Measurements from ENCODE around the gene PC. TPM values are rescaled to one million over a fixed set of nuclear protein-coding genes. Genes with fewer than 3 reads are reported as not detected.

PC gene
- total and polyA plus RNA-seq, 2 experiments from 2014 or later, result 47.4 to 78.1 TPM

DNA sequence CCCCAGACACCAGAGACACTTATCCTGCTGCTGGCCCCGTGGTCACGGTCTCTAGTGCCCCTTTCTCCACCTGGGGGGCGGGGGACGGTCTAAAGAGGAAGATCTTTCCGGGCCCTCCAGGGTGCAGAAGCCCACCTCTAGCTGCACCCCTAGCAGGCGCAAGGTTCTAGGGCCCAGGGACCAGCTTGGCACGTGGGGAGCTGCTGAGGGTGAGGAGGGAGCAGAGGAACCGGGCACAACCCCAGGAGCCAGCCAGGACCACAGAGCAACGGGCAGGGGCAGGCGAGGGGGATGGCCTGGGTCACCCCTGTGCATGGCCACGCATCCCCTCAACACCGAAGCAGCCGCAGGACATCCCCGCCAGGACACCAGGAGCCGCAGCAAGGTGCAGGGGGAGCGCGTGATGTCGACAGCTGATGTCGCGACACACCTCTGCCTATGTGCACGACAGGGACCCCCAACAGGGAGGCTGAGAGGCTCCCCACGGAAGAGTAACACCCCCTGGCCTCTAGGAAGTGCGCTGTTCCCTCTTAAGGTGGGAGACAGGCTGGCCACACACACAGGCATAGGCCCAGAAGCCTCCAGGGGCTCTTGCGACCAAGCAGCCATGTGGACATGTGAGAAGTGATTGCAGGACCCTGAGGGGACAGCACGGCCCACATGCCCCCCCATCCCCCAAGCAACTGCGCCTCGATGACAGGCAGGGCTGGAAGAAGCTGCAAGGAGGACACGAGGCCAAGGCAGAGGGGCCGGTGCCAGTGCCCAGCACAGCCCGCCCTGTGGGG, 96.2 kb downstream of the PC start:
- Histone ChIP-seq H3K9me2 (replicated peaks; ENCODE audit: insufficient read depth) (no peaks in the 10 kb centered on the region), H3K4me1 (ENCODE audit: insufficient read depth) (no peaks in the 10 kb centered on the region), H3K27me3 (no peaks in the 10 kb centered on the region), H3K79me2 (no peaks in the 10 kb centered on the region), H2AFZ (no peak overlapping the region), H3K4me3 (no peak overlapping the region), H3K27ac (no peak overlapping the region), H3K4me2 (no peak overlapping the region), H3K9me3 (ENCODE audit: low read depth) (no peaks in the 10 kb centered on the region), H4K20me1 (ENCODE audit: insufficient read depth, poor library complexity, severe bottlenecking) (no peaks in the 10 kb centered on the region), H3K36me3 (replicated peaks; ENCODE audit: insufficient read depth, low read depth) (no peaks in the 10 kb centered on the region)
- 92% methylated on average over 29 of the region's 30 CpGs for WGBS (ENCODE audit: low lambda C conversion rate, missing lambda C conversion rate)
- no peak for DNase-seq (ENCODE audit: low spot score)
- TF ChIP-seq EZH2 (IDR thresholded peaks at IDR 0.05; ENCODE audit: borderline replicate concordance) (no peak), CTCF (IDR thresholded peaks at IDR 0.05; ENCODE audit: poor library complexity) (no peak), EZH2phosphoT487 (IDR thresholded peaks at IDR 0.05; ENCODE audit: low read depth, severe bottlenecking, unreplicated experiment) (no peak)

DNA sequence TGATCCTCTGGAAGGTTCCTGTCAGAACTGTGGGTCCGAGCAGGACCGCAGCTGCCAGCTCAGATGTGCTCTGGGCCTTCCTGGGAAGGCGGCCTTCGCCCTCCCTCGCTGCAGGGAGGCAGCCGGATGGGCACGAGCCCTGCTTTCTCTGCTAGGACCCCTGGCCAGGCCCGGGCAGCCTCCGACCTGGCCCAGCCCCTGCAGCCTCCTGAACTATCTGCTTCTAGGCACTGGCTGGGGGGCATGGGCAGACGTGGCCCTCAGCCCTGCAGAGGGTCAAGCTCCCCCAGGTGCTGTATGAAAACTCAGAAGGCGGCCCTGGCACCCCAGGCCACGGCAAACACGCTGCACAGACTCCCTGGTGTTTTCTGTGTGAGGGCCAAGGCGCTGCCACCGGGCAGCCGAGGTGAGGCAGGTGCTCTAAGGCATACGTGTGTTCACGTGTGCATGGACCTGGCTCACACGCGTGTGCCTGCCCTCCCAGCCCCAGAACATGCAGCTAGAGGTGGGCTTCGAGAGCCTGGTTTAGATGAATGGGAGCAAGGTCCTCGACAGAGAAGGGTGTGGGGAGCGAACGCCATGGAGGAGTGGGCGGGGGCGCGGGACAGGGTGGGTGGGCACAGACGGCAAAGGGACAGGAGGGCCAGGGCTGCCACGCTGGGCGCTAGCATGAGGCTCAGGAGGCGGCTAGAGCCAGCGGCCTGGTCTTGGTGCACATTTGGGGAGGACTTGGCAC, 97.0 kb downstream of the PC start:
- Histone ChIP-seq H3K27ac (no peak overlapping the region), H3K27me3 (no peaks in the 10 kb centered on the region), H3K4me3 (no peak overlapping the region), H3K36me3 (replicated peaks; ENCODE audit: insufficient read depth, low read depth) (no peaks in the 10 kb centered on the region), H3K4me1 (ENCODE audit: insufficient read depth) (no peaks in the 10 kb centered on the region), H3K4me2 (no peak overlapping the region), H3K9me2 (replicated peaks; ENCODE audit: insufficient read depth) (no peaks in the 10 kb centered on the region), H3K79me2 (no peaks in the 10 kb centered on the region), H3K9me3 (ENCODE audit: low read depth) (no peaks in the 10 kb centered on the region), H2AFZ (no peak overlapping the region), H4K20me1 (ENCODE audit: insufficient read depth, poor library complexity, severe bottlenecking) (no peaks in the 10 kb centered on the region)
- no peak for DNase-seq (ENCODE audit: low spot score)
- TF ChIP-seq EZH2phosphoT487 (IDR thresholded peaks at IDR 0.05; ENCODE audit: low read depth, severe bottlenecking, unreplicated experiment) (no peak), EZH2 (IDR thresholded peaks at IDR 0.05; ENCODE audit: borderline replicate concordance) (no peak), CTCF (IDR thresholded peaks at IDR 0.05; ENCODE audit: poor library complexity) (no peak)
- 96% methylated on average over 29 of the region's 32 CpGs for WGBS (ENCODE audit: low lambda C conversion rate, missing lambda C conversion rate)

GRCh38 chr11:66860449-66860831, 97.7 kb downstream of the PC start:
- DNase-seq (ENCODE audit: low spot score), result no peak
- Histone ChIP-seq H3K4me2 (no peak overlapping the region), H3K4me1 (ENCODE audit: insufficient read depth) (peaks cover 4% of the 10 kb centered on the region), H3K79me2 (no peaks in the 10 kb centered on the region), H3K9me3 (ENCODE audit: low read depth) (no peaks in the 10 kb centered on the region), H3K36me3 (replicated peaks; ENCODE audit: insufficient read depth, low read depth) (no peaks in the 10 kb centered on the region), H2AFZ (no peak overlapping the region), H3K27ac (no peak overlapping the region), H3K27me3 (no peaks in the 10 kb centered on the region), H4K20me1 (ENCODE audit: insufficient read depth, poor library complexity, severe bottlenecking) (no peaks in the 10 kb centered on the region), H3K4me3 (no peak overlapping the region), H3K9me2 (replicated peaks; ENCODE audit: insufficient read depth) (no peaks in the 10 kb centered on the region)
- TF ChIP-seq CTCF (IDR thresholded peaks at IDR 0.05; ENCODE audit: poor library complexity) (no peak), EZH2phosphoT487 (IDR thresholded peaks at IDR 0.05; ENCODE audit: low read depth, severe bottlenecking, unreplicated experiment) (no peak), EZH2 (IDR thresholded peaks at IDR 0.05; ENCODE audit: borderline replicate concordance) (no peak)
- WGBS (ENCODE audit: low lambda C conversion rate, missing lambda C conversion rate), result 89% methylated on average over 18 of the region's 18 CpGs

Measured in hepatocyte (in vitro differentiated cells).